Activated T-cell treated with anti-CD3 and anti-CD28 coated beads, Interleukin-2, amount 50 U/mL, for 72 hours (primary cell): ENCODE results near the gene USP12. TPM values are rescaled to one million over a fixed set of nuclear protein-coding genes. Genes with fewer than 3 reads are reported as not detected.

Experiments used
- ATAC-seq, 2 donors: fragments of 150-1000 bp; cut with Tn5 transposase; replicated peaks in 1 of 2; 2 replicates each; pipeline ENCODE4 v1.10.0; 2021; ENCODE audit warnings: moderate library complexity in 2 of 2, mild to moderate bottlenecking in 1 of 2
- DNase-seq, 2 donors: peaks; one replicate each; pipeline ENCODE4 v3.0.0; 2021 to 2022; ENCODE audit warnings: mixed read lengths in 1 of 2
- H3K27ac Mint-ChIP-seq: one replicate; pipeline ENCODE4 v1.8.0; 2022; ENCODE audit warnings: mild to moderate bottlenecking, moderate library complexity, mixed read lengths
- H3K27me3 Mint-ChIP-seq: one replicate; pipeline ENCODE4 v1.8.0; 2022; ENCODE audit warnings: low read depth, mixed read lengths
- H3K36me3 Mint-ChIP-seq, 2 donors: one replicate each; pipeline ENCODE4 v1.8.0; 2022; ENCODE audit warnings: mixed read lengths in 2 of 2, mild to moderate bottlenecking in 1 of 2; ENCODE audit not compliant: insufficient read depth in 2 of 2
- H3K4me1 Mint-ChIP-seq: one replicate; pipeline ENCODE4 v1.8.0; 2022; ENCODE audit warnings: low read depth, mixed read lengths
- H3K4me3 Mint-ChIP-seq, 2 donors: one replicate each; pipeline ENCODE4 v1.8.0; 2022; ENCODE audit warnings: mild to moderate bottlenecking in 2 of 2, mixed read lengths in 2 of 2, moderate library complexity in 2 of 2
- H3K9me3 Mint-ChIP-seq, 2 donors: one replicate each; pipeline ENCODE4 v1.8.0; 2022; ENCODE audit warnings: mixed read lengths in 2 of 2
- total RNA-seq, 2 donors: library from RNA; stranded (reverse); gene quantifications; one replicate each; pipeline ENCODE4 v1.2.3, GENCODE V29; 2022

Gene USP12
- total RNA-seq, 2 donors from 2014 or later: 39.6 to 57.3 TPM

DNA sequence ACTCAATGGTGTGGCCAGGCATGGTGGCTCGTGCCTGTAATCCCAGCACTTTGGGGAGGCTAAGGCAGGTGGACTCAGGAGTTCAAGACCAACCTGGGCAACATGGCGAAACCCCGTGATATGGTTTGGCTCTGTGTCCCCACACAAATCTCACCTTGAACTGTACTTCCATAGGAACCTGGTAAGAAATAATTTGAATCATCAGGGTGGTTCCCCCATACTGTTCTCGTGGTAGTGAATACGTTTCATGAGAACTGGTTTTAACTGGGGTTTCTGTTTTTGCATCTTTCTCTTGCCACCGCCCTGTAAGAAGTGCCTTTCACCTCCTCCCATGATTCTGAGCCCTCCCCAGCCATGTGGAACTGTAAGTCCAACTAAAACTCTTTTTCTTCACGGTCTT lies 49.6 kb downstream of the USP12 start:
- DNase-seq (no peak), ATAC-seq (no peak)
- Mint-ChIP-seq H3K4me3 (no peak overlapping the region), H3K27me3 (no peaks in the 10 kb centered on the region), H3K9me3 (peaks cover 5 to 11% of the 10 kb centered on the region in 2 donors), H3K27ac (no peak overlapping the region), H3K4me1 (peaks cover 66% of the 10 kb centered on the region), H3K36me3 (peaks cover 28 to 51% of the 10 kb centered on the region in 2 donors)

DNA sequence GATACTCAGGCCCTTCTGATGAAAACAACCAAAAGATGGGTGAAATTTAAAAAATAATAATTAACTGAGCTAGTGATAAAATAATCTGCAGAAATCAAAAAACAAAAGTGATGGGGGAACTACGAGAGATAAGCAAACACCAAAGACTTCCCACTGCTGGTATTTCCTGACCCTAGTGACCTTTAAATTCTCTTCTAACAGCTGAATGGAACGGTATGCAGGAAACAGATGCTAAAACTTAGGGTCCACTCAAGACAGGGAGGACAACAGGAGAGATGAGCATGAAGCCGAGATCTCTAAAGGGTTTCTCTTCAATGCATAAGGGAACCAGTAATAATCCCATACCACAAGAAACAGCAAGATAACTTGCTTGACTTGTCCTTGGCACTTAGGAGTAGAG lies 50.8 kb downstream of the USP12 start:
- H3K27ac Mint-ChIP-seq: peak overlapping the region; percentile 38
- ATAC-seq: no peak
- H3K36me3 Mint-ChIP-seq: peaks cover 28 to 54% of the 10 kb centered on the region in 2 donors
- H3K4me3 Mint-ChIP-seq: peak overlapping the region in 1 of 2 donors; percentile 12
- H3K9me3 Mint-ChIP-seq: peaks cover 5 to 11% of the 10 kb centered on the region in 2 donors
- no peak for DNase-seq
- H3K27me3 Mint-ChIP-seq: no peaks in the 10 kb centered on the region
- peaks cover 59% of the 10 kb centered on the region for H3K4me1 Mint-ChIP-seq

DNA sequence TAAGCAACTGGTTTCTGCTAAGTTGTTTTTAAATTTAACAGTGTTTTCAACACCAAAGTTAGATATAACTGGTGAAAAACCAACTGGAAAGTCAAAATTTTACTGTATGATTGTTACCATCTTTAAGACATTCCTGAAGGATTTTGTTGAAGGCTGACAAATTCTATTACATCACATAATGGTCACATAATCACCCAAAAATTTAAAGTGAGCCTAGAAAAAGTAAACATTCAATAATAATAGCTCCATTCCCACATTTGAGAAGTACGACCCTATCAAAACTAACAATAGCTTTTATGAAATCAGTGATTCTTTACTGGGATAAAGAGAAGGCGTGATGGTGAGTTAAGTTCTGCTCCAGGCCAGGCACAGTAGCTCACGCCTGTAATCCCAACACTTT lies 51.6 kb downstream of the USP12 start:
- Mint-ChIP-seq H3K27me3 (no peaks in the 10 kb centered on the region), H3K27ac (no peak overlapping the region), H3K4me1 (peaks cover 62% of the 10 kb centered on the region), H3K36me3 (peaks cover 24 to 50% of the 10 kb centered on the region in 2 donors), H3K4me3 (no peak overlapping the region), H3K9me3 (peaks cover 5 to 11% of the 10 kb centered on the region in 2 donors)
- DNase-seq (no peak), ATAC-seq (no peak)

DNA sequence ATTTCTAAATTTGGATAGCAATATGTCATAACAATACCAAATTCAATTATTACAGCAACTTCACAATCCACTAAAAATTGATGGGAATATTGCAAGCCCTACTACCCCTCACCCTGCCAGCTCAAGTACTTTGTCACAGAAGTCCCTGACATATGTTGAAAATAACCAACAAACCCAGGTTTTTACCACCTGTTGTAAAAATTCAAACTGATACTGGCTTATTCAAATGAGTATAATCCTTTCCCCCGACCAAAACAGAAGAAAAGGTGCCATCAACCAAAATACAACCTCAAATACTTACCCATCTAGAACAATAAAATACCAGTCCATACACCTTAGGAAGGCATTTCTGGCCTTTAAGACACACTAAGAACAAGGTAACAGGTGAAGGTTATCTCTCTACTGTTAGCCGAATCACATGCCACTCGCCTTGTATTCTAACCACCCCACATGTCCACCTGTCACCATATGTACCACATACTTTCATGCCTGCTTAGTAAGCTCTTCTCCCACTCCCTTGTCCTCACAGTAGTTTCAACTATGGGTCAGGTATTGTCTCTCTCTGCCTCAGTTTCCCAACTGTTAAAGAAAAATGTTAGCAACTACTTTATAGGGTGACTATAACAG lies 53.1 kb downstream of the USP12 start:
- H3K36me3 Mint-ChIP-seq: peaks cover 17 to 37% of the 10 kb centered on the region in 2 donors
- no peak for DNase-seq
- peak in 1 of 2 donors; percentile 36 for ATAC-seq
- H3K4me1 Mint-ChIP-seq: peaks cover 68% of the 10 kb centered on the region
- peaks cover under 1 to 7% of the 10 kb centered on the region in 2 donors for H3K9me3 Mint-ChIP-seq
- no peaks in the 10 kb centered on the region for H3K27me3 Mint-ChIP-seq
- H3K4me3 Mint-ChIP-seq: peak overlapping the region in 1 of 2 donors; percentile 42
- H3K27ac Mint-ChIP-seq: peak overlapping the region; percentile 24

DNA sequence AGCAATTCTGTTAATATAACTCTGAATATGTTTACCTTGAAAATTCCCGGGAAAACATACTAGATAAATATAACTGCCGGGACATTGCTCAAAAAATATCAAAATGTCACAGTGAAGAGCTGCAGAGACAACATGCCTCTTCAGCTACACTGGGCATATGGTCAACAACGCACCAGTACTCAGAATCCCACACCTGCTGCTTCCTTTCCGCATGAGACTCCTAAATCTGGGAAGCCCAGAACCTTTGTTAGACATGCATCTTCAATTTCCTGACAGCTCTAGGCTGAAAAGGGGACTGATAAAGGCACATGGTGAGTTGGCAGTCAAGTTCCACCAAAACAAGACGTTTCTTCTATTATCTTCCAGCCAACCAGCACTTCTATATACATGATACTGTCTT lies 53.7 kb downstream of the USP12 start:
- Mint-ChIP-seq H3K4me1 (peaks cover 65% of the 10 kb centered on the region), H3K4me3 (no peak overlapping the region), H3K9me3 (peaks cover 0 to 5% of the 10 kb centered on the region in 2 donors), H3K36me3 (peaks cover 17 to 34% of the 10 kb centered on the region in 2 donors), H3K27me3 (no peaks in the 10 kb centered on the region), H3K27ac (no peak overlapping the region)
- DNase-seq (no peak), ATAC-seq (no peak)

DNA sequence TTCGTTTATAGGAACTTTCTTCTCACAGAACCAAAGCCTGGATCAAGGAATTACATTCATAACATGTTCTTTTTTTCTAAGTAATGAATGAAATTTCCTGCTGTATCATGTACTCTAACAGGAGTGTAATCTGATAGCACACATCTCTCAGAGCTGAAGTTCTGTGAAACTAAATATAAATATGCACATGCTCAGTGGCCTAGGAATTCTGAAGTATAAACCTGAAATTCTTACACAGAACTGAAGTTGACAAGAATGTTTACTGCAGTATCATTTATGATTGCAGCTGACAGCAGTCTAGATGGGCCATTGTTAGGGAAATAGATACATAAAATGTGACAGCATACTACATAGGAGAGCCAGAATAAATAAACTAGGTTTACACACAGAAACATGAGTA lies 54.5 kb downstream of the USP12 start:
- ATAC-seq (no peak), DNase-seq (no peak)
- Mint-ChIP-seq H3K36me3 (peaks cover 14 to 27% of the 10 kb centered on the region in 2 donors), H3K4me1 (peaks cover 69% of the 10 kb centered on the region), H3K4me3 (no peak overlapping the region), H3K9me3 (peaks cover 0 to 3% of the 10 kb centered on the region in 2 donors), H3K27ac (peak overlapping the region; percentile 57), H3K27me3 (no peaks in the 10 kb centered on the region)

DNA sequence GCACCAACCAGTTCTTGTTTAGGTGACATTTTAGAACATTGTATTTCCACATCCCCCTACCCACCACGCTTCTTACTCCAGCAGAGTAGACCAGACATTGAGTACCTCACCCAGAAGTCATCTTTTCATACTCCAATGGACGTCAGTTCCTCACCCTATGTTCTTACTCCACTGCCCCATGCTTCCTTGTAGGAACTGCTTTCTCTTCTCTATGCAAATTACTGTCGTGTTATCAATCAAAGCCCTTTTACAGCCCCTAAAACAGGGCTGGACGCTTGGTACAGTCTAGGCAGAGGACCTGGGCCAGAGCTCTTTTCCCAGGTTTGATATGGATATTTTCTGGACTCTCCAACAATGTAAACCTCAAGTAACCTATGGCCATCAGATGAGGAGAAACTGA lies 58.2 kb downstream of the USP12 start:
- no peaks in the 10 kb centered on the region for H3K27me3 Mint-ChIP-seq
- H3K4me3 Mint-ChIP-seq: no peak overlapping the region
- no peaks in the 10 kb centered on the region for H3K9me3 Mint-ChIP-seq
- ATAC-seq (no peak), DNase-seq (no peak)
- H3K4me1 Mint-ChIP-seq: peaks cover 48% of the 10 kb centered on the region
- peaks cover 3 to 10% of the 10 kb centered on the region in 2 donors for H3K36me3 Mint-ChIP-seq
- H3K27ac Mint-ChIP-seq: peak overlapping the region; percentile 1

DNA sequence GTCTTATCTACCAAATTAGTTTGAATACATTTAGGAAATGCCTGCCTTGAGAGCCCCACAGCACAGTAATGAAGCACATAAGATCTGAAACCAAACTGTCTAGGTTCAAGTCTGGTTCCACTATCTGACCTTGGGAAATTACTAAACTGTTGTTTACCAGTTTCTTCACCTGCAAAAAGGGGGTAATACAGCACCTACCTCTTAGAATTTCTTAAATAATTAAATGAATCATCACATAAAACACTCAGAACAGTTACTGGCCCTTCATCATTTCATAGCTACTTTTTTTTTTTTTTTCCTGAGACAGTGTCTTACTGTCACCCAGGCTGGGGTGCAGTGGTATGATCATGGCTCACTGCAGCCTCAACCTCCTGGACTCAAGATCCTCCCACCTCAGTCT lies 59.6 kb downstream of the USP12 start:
- Mint-ChIP-seq H3K4me1 (peaks cover 33% of the 10 kb centered on the region), H3K27me3 (no peaks in the 10 kb centered on the region), H3K36me3 (peaks cover 2 to 9% of the 10 kb centered on the region in 2 donors), H3K9me3 (no peaks in the 10 kb centered on the region), H3K27ac (no peak overlapping the region), H3K4me3 (no peak overlapping the region)
- ATAC-seq (peak; percentile 51 to 85), DNase-seq (no peak)

DNA sequence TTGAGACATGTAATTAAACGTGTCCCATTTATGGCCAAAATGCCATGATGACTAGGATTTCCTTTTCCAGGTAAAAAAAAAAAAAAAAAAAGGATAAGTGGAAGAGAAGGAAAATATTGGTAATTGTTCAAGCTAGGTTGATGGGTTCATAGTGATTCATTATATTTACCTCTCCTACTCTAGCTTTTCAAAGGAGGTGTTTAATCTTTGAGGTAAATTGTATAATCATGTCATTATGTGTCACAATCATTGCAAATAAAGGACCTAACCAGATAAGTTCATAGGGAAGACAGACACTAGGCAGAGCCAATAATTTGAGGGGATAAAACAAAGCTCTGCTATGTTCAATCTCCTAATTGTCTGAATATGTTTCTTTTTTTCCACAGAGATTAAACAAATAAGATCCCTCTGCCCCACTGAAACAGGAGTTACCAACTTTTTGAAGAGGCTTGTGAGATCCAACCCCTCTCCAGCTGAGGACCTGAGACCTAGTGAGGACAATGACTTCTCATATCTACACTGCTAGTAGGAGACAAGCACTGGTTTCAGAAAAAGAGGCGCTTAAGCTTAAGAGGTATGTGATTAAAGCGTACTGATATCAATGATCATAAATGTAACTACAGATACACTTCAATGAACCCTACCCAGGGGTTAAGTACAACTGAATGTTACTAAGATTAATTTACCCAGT lies 61.4 kb downstream of the USP12 start:
- Mint-ChIP-seq H3K36me3 (peaks cover 6 to 8% of the 10 kb centered on the region in 2 donors), H3K27me3 (no peaks in the 10 kb centered on the region), H3K27ac (no peak overlapping the region), H3K4me1 (peaks cover 34% of the 10 kb centered on the region), H3K9me3 (no peaks in the 10 kb centered on the region), H3K4me3 (no peak overlapping the region)
- ATAC-seq: no peak
- no peak for DNase-seq

DNA sequence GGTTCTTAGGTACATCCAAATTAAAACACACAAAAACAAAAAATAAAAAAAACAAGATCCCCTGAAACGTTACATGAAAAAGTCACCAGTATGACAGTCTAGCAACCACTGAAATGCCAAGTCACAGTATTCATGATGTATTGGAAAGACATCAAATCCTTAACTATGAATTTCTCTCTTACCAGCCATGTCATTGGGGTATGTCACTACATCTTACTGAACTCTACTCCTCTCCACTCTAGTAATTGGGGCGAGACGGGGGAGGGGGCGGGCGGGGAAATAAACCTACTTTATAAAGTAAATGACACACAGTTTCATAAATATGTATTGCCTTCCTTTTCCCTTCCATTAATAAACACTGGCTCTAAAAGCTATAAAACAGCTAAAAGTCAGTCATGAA lies 65.5 kb downstream of the USP12 start:
- Mint-ChIP-seq H3K27ac (peak overlapping the region; percentile 81), H3K36me3 (peaks cover 9 to 15% of the 10 kb centered on the region in 2 donors), H3K27me3 (no peaks in the 10 kb centered on the region), H3K4me3 (peak overlapping the region in 1 of 2 donors; percentile 50), H3K9me3 (no peaks in the 10 kb centered on the region), H3K4me1 (peaks cover 16% of the 10 kb centered on the region)
- DNase-seq (no peak), ATAC-seq (peak in 1 of 2 donors; percentile 38)

DNA sequence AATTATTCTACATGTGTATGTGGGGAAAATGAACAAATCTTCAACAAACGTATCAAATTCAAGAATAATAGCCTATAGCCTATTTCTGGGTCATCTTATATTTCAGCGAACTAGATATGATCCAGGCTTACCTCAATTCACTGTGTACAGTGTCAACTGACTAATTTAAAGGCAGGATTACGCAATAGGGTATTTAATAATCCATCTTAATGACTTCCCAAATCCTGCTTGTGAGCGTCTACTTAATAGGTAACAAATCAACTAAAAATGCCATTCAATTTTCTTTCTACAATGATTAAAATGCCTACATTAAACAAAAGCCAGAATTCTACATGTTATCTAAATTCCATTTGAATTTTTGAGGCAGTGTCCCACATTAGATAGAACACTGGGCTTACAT lies 67.0 kb downstream of the USP12 start:
- no peak overlapping the region for H3K4me3 Mint-ChIP-seq
- H3K27ac Mint-ChIP-seq: no peak overlapping the region
- H3K9me3 Mint-ChIP-seq: no peaks in the 10 kb centered on the region
- H3K36me3 Mint-ChIP-seq: peaks cover 9 to 15% of the 10 kb centered on the region in 2 donors
- no peaks in the 10 kb centered on the region for H3K27me3 Mint-ChIP-seq
- ATAC-seq (no peak), DNase-seq (no peak)
- peaks cover 11% of the 10 kb centered on the region for H3K4me1 Mint-ChIP-seq

DNA sequence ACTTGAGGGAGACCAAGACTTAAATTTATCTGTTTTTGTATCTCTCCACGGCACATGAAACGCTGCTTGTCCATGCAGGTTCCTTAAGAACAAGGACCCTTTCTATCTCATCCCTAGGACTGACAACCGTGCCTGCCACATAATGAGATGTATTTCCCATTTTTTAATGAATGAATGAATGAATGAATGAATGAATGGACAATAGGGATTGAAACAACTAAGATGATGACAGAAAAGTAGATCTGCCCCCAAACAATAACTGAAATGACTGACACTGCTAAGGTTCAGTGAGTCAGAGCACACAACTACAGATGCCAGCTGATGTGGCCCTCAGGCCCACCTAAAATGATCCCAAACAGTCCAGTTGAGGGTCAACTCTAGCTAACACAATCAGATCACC lies 69.8 kb downstream of the USP12 start:
- ATAC-seq (peak in 1 of 2 donors; percentile 47), DNase-seq (no peak)
- H3K4me3 Mint-ChIP-seq: no peak overlapping the region
- H3K36me3 Mint-ChIP-seq: peaks cover 9 to 18% of the 10 kb centered on the region in 2 donors
- no peaks in the 10 kb centered on the region for H3K27me3 Mint-ChIP-seq
- H3K9me3 Mint-ChIP-seq: no peaks in the 10 kb centered on the region
- H3K27ac Mint-ChIP-seq: no peak overlapping the region
- H3K4me1 Mint-ChIP-seq: peaks cover 29% of the 10 kb centered on the region

DNA sequence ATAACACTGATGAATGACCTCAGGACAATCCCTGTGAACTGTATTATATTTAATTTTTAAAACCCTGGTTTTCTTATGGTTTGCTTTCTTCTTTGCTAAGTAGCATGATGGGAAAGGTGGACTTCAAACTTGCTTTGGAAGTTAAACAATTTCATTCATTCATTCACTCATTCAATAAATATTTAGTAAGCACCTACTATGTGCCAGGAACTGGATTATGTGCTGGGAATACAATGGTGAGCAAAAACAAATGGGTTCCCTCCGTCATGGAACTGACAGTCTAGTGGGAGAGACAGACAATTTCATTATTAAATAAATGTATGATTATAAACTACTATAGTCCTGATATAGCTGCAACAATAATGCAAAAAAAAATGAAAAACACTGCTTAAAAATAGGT lies 70.3 kb downstream of the USP12 start:
- no peak overlapping the region for H3K4me3 Mint-ChIP-seq
- ATAC-seq: no peak
- no peak for DNase-seq
- no peaks in the 10 kb centered on the region for H3K27me3 Mint-ChIP-seq
- H3K4me1 Mint-ChIP-seq: peaks cover 26% of the 10 kb centered on the region
- H3K27ac Mint-ChIP-seq: no peak overlapping the region
- H3K9me3 Mint-ChIP-seq: no peaks in the 10 kb centered on the region
- H3K36me3 Mint-ChIP-seq: peaks cover 9 to 18% of the 10 kb centered on the region in 2 donors
